GM19395 (cell line): ENCODE results near the gene UMPS.

Experiments used
- ATAC-seq: cut with Tn5 transposase; IDR thresholded peaks from one replicate; pipeline ENCODE4 v1.9.1; 2021; ENCODE audit warnings: mild to moderate bottlenecking, moderate library complexity; ENCODE audit not compliant: unreplicated experiment

UMPS gene

GRCh38 chr3:124730129-124730940 is at the start of gene UMPS:
Gene UMPS, plus strand, starts transcription at chr3:124730452. Its CDS starts 20 bp downstream, at chr3:124730472.
- peak; percentile 95 for ATAC-seq

GRCh38 chr3:124680521-124680920 is 49.7 kb upstream of the UMPS start:
- no peak for ATAC-seq

- ATAC-seq, result no peak
Measured at GRCh38 chr3:124682263-124682662, 48.0 kb upstream of the UMPS start.

- ATAC-seq, result no peak
Measured at GRCh38 chr3:124684459-124684858, 45.8 kb upstream of the UMPS start.

GRCh38 chr3:124685067-124685466 is 45.2 kb upstream of the UMPS start:
- no peak for ATAC-seq

- no peak for ATAC-seq
Measured at GRCh38 chr3:124685481-124685880, 44.8 kb upstream of the UMPS start.

GRCh38 chr3:124686028-124686670 is 44.1 kb upstream of the UMPS start:
- no peak for ATAC-seq

GRCh38 chr3:124688581-124689454 is 41.4 kb upstream of the UMPS start:
- ATAC-seq, result peak; percentile 60

- no peak for ATAC-seq
Measured at GRCh38 chr3:124691599-124691998, 38.7 kb upstream of the UMPS start.

GRCh38 chr3:124694486-124694885 is 35.8 kb upstream of the UMPS start:
- no peak for ATAC-seq

GRCh38 chr3:124695369-124695768 is 34.9 kb upstream of the UMPS start:
- ATAC-seq, result no peak

GRCh38 chr3:124696006-124696405 is 34.2 kb upstream of the UMPS start:
- ATAC-seq, result no peak

GRCh38 chr3:124697302-124697701 is 33.0 kb upstream of the UMPS start:
- ATAC-seq, result no peak

- no peak for ATAC-seq
Measured at GRCh38 chr3:124698030-124698770, 32.1 kb upstream of the UMPS start.

GRCh38 chr3:124699051-124699450 is 31.2 kb upstream of the UMPS start:
- ATAC-seq, result no peak

- ATAC-seq, result no peak
Measured at GRCh38 chr3:124699686-124700396, 30.4 kb upstream of the UMPS start.

GRCh38 chr3:124700880-124701684 is 29.2 kb upstream of the UMPS start:
- no peak for ATAC-seq

GRCh38 chr3:124701687-124702086 is 28.6 kb upstream of the UMPS start:
- ATAC-seq, result no peak

GRCh38 chr3:124702950-124703349 is 27.3 kb upstream of the UMPS start:
- ATAC-seq, result no peak
